SK-N-MC (cell line): ENCODE data around the gene SART3.

Experiments used
- EZH2 ChIP-seq: fragments of 200-600 bp; sonication (generic); IDR thresholded peaks from one replicate; pipeline ENCODE4 v1.6.1; 2017; ENCODE audit warnings: antibody characterized with exemption
- FOXP2 ChIP-seq: optimal IDR thresholded peaks from 2 replicates; pipeline ENCODE3; 2011; ENCODE audit warnings: mild to moderate bottlenecking, moderate library complexity; ENCODE audit not compliant: insufficient read depth; ENCODE audit errors: extremely low read length, control extremely low read depth
- POLR2AphosphoS5 ChIP-seq: IDR thresholded peaks from 2 replicates; pipeline ENCODE4 v1.6.1; 2012; ENCODE audit warnings: mild to moderate bottlenecking, low read depth, low read length, borderline replicate concordance

GRCh38 chr12:108586306-108586705 is 25.3 kb upstream of the SART3 start:
- TF ChIP-seq EZH2 (no peak), POLR2AphosphoS5 (no peak), FOXP2 (no peak)
